SU-DHL-6 (cell line): ENCODE measurements around the gene ASL.

Experiments used
- EZH2phosphoT487 ChIP-seq: fragments of 200-600 bp; sonication (generic), shearing (Covaris generic); conservative IDR thresholded peaks from 2 replicates; pipeline ENCODE4 v1.6.1; 2018; ENCODE audit warnings: mild to moderate bottlenecking, antibody characterized with exemption, low read length, moderate library complexity, mixed read lengths
- TF ChIP-seq, protein P1 (sequence below): fragments of 200-600 bp; sonication (generic); IDR thresholded peaks from one replicate; pipeline ENCODE4 v1.5.1; 2017; ENCODE audit warnings: antibody characterized with exemption, mild to moderate bottlenecking, low read length, moderate library complexity; ENCODE audit not compliant: insufficient read depth, poor library complexity, severe bottlenecking

DNA sequence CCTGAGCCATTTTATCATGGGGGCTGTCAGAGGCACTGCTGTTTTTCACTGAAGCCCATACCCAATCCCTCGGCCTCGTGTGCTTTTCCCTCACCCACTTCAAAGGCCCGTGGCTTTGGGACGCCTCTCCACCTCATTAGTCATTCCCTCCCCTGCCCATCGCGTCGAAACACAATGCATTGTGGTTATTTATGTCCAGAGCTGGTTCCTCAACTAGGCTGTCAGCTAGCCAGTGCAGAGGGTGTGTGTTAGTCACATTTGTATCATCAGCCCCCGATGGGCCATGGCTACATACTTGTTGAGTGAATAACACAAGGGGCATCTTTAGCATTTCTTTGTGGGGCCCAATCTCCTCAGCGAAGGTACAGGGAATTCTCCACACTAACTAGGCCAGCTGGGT, 35.2 kb downstream of the ASL start:
- TF ChIP-seq, protein P1, sequence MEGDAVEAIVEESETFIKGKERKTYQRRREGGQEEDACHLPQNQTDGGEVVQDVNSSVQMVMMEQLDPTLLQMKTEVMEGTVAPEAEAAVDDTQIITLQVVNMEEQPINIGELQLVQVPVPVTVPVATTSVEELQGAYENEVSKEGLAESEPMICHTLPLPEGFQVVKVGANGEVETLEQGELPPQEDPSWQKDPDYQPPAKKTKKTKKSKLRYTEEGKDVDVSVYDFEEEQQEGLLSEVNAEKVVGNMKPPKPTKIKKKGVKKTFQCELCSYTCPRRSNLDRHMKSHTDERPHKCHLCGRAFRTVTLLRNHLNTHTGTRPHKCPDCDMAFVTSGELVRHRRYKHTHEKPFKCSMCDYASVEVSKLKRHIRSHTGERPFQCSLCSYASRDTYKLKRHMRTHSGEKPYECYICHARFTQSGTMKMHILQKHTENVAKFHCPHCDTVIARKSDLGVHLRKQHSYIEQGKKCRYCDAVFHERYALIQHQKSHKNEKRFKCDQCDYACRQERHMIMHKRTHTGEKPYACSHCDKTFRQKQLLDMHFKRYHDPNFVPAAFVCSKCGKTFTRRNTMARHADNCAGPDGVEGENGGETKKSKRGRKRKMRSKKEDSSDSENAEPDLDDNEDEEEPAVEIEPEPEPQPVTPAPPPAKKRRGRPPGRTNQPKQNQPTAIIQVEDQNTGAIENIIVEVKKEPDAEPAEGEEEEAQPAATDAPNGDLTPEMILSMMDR = no peak
- no peak for TF ChIP-seq EZH2phosphoT487
